Loucy (cell line): Measurements from ENCODE around the gene RAI14.
"Not testable (repeated sequence)": the region's sequence is repeated elsewhere in the genome, so short reads cannot be mapped to it uniquely, and the experiment has no call there.

Experiments used
- H2AFZ ChIP-seq: fragments of 200-600 bp; sonication (generic); 2 replicates; pipeline ENCODE4 v1.6.0; 2016; ENCODE audit warnings: antibody characterized with exemption, mild to moderate bottlenecking, low read length, moderate library complexity
- H3F3A ChIP-seq: fragments of 200-600 bp; 2 replicates; pipeline ENCODE4 v1.6.0; 2016; ENCODE audit warnings: antibody characterized with exemption, low read depth, mild to moderate bottlenecking
- H3K27me3 ChIP-seq: fragments of 200-600 bp; sonication (generic); 2 replicates; pipeline ENCODE4 v1.6.1; 2014; ENCODE audit warnings: low read length, mild to moderate bottlenecking; ENCODE audit not compliant: insufficient read depth, poor library complexity, severe bottlenecking
- H3K36me3 ChIP-seq: fragments of 200-600 bp; sonication (generic); 2 replicates; pipeline ENCODE4 v1.6.1; 2016; ENCODE audit warnings: low read length; ENCODE audit not compliant: insufficient read depth
- H3K4me1 ChIP-seq: fragments of 200-600 bp; sonication (generic); 2 replicates; pipeline ENCODE4 v1.5.1; 2014; ENCODE audit warnings: low read length, mild to moderate bottlenecking; ENCODE audit not compliant: insufficient read depth, poor library complexity, severe bottlenecking
- H3K4me2 ChIP-seq: fragments of 200-600 bp; sonication (generic); 2 replicates; pipeline ENCODE4 v1.6.0; 2014; ENCODE audit warnings: antibody characterized with exemption, low read length, low read depth, mild to moderate bottlenecking; ENCODE audit not compliant: poor library complexity, severe bottlenecking
- H3K4me3 ChIP-seq: fragments of 200-600 bp; sonication (generic); 2 replicates; pipeline ENCODE4 v1.5.1; 2014; ENCODE audit warnings: low read length, mild to moderate bottlenecking, mixed read lengths; ENCODE audit not compliant: poor library complexity, severe bottlenecking
- H3K79me2 ChIP-seq: fragments of 200-600 bp; sonication (generic); 2 replicates; pipeline ENCODE4 v1.6.1; 2014; ENCODE audit warnings: low read length; ENCODE audit not compliant: insufficient read depth
- H3K9ac ChIP-seq: fragments of 200-600 bp; sonication (generic); 2 replicates; pipeline ENCODE4 v1.6.0; 2014; ENCODE audit warnings: mild to moderate bottlenecking, low read depth, low read length, moderate library complexity; ENCODE audit not compliant: poor library complexity, severe bottlenecking
- H3K9me2 ChIP-seq: fragments of 200-600 bp; sonication (generic); replicated peaks from 2 replicates; pipeline ENCODE4 v1.6.1; 2016; ENCODE audit warnings: low read depth, low read length, mixed read lengths
- H3K9me3 ChIP-seq: fragments of 200-600 bp; sonication (generic); 2 replicates; pipeline ENCODE4 v1.6.1; 2014; ENCODE audit warnings: mild to moderate bottlenecking, antibody characterized with exemption, low read length, low read depth; ENCODE audit not compliant: insufficient read depth
- H4K20me1 ChIP-seq: fragments of 200-600 bp; sonication (generic); 2 replicates; pipeline ENCODE4 v1.6.0; 2014; ENCODE audit warnings: antibody characterized with exemption, low read length, mild to moderate bottlenecking; ENCODE audit not compliant: insufficient read depth, poor library complexity, severe bottlenecking
- CTCF ChIP-seq: fragments of 200-600 bp; sonication (generic); conservative IDR thresholded peaks from 2 replicates; pipeline ENCODE4 v1.5.1; 2014; ENCODE audit warnings: mild to moderate bottlenecking, antibody characterized with exemption, low read length
- EZH2phosphoT487 ChIP-seq: fragments of 200-600 bp; IDR thresholded peaks from 2 replicates; pipeline ENCODE4 v1.6.1; 2018; ENCODE audit warnings: antibody characterized with exemption, mild to moderate bottlenecking, moderate library complexity, borderline replicate concordance

RAI14 gene

DNA sequence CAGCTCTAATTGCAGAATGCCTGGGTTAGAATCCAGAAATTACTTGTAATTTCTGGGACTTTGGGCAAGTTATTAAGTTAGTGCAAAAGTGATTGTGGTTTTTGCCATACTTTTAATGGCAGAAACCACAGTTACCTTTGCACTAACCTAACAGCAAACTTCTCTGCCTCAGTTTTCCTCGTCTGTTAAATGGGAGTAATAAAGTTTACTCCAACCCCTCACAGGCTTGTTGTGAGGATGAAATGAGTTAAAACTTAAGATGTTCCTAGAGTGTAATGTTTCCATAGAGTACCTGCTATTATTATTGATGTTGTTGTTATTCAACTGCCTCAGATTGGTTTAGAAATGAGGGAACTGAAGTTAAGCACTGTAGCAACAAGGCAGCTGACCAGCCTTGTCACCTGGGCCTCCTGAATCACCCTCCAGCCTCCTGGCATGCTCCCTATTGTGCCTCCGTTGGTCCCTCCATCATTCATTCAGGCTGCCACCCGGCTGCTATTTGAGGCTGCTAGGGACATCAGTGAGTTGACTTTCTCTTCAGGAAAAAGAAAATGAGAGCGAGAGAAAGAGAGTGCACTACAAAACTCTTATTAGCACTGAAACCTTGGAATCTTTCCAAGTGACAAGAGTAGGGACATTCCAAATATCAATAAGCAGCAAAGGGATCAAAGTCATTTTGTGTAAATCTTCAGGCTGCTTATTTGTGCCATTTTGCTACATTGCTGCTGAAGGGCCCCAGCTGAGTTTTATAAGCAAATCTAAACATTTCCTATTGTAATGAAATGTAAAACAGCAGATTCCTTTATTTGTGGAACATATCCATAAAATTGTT is 116.4 kb downstream of the RAI14 start:
- H3K9me3 ChIP-seq = peaks cover 6% of the 10 kb centered on the region; the same call in 1 of the 2 replicates
- H3K36me3 ChIP-seq = no peaks in the 10 kb centered on the region
- H3K4me2 ChIP-seq = no peak overlapping the region
- no peaks in the 10 kb centered on the region for H4K20me1 ChIP-seq
- no peaks in the 10 kb centered on the region for H3K9me2 ChIP-seq
- H2AFZ ChIP-seq = no peak overlapping the region
- H3F3A ChIP-seq = no peaks in the 10 kb centered on the region
- H3K9ac ChIP-seq = no peak overlapping the region
- H3K27me3 ChIP-seq = no peaks in the 10 kb centered on the region
- H3K4me3 ChIP-seq = no peak overlapping the region
- H3K79me2 ChIP-seq = no peaks in the 10 kb centered on the region
- TF ChIP-seq EZH2phosphoT487 (no peak), CTCF (no peak)
- no peaks in the 10 kb centered on the region for H3K4me1 ChIP-seq

GRCh38 chr5:34774139-34774538 is 118.0 kb downstream of the RAI14 start:
- H4K20me1 ChIP-seq = no peaks in the 10 kb centered on the region

DNA sequence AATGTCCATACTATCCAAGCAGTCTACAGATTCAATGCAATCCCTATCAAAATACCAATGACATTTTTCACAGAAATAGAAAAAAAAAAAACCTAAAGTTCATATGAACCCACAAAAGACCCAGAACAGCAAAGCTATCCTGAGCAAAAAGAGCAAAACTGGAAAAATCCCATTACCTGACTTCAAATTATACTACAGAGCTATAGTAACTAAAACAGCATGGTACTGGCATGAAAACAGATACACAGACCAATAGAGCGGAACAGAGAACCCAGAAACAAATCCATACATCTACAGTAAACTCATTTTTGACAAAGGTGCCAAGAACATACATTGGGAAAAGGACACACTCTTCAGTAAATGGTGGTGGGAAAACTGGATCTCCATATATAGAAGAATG is 118.5 kb downstream of the RAI14 start:
- not testable (repeated sequence) for H3K36me3 ChIP-seq, H3K9ac ChIP-seq, H3K9me3 ChIP-seq, H3K27me3 ChIP-seq, H2AFZ ChIP-seq, H3K9me2 ChIP-seq, H3K4me1 ChIP-seq, H3F3A ChIP-seq, H3K4me3 ChIP-seq, H3K4me2 ChIP-seq, H3K79me2 ChIP-seq, H4K20me1 ChIP-seq

More at GRCh38 chr5:34774139-34774538, 118.0 kb downstream of the RAI14 start:
- Histone ChIP-seq H2AFZ (no peak overlapping the region), H3K9me3 (peaks cover 6% of the 10 kb centered on the region; the same call in 1 of the 2 replicates), H3K9me2 (no peaks in the 10 kb centered on the region), H3K9ac (no peak overlapping the region), H3F3A (no peaks in the 10 kb centered on the region), H3K4me2 (no peak overlapping the region), H3K27me3 (no peaks in the 10 kb centered on the region), H3K4me1 (no peaks in the 10 kb centered on the region), H3K4me3 (no peak overlapping the region), H3K36me3 (no peaks in the 10 kb centered on the region), H3K79me2 (no peaks in the 10 kb centered on the region)
- no peak for TF ChIP-seq CTCF
- TF ChIP-seq EZH2phosphoT487 = no peak

DNA sequence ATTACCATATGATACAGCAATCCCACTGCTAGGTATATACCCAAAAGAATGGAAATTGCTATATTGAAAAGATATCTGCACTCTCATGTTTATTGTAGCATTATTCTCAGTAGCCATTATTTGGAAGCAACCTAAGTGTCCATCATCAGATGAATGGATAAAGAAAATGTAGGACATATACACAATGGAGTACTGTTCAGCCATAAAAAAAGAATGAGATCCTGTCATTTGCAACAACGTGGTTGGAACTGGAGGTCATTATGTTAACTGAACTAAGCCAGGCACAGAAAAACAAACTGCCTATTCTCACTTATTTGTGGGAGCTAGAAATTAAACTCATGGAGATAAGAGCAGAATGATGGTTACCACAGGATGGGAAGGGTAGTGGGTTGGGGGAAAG is 119.8 kb downstream of the RAI14 start:
- Histone ChIP-seq H3F3A (no peaks in the 10 kb centered on the region), H3K9me2 (no peaks in the 10 kb centered on the region), H3K4me3 (no peak overlapping the region), H3K27me3 (no peaks in the 10 kb centered on the region), H3K9ac (no peak overlapping the region), H3K4me2 (no peak overlapping the region), H3K4me1 (no peaks in the 10 kb centered on the region), H4K20me1 (no peaks in the 10 kb centered on the region), H3K9me3 (peaks cover 6% of the 10 kb centered on the region; the same call in 1 of the 2 replicates), H3K36me3 (no peaks in the 10 kb centered on the region), H2AFZ (no peak overlapping the region), H3K79me2 (no peaks in the 10 kb centered on the region)
- TF ChIP-seq EZH2phosphoT487 = no peak
- TF ChIP-seq CTCF = no peak
